Activated naive CD4-positive, alpha-beta T cell treated with anti-CD3 and anti-CD28 coated beads, Interleukin-2, amount 10 ng/mL, durations not matched to agents 5 hours and 36 hours (primary cell): Measurements from ENCODE around the gene TBK1. TPM values are rescaled to one million over a fixed set of nuclear protein-coding genes. Genes with fewer than 3 reads are reported as not detected.

ENCODE experiments used
- total RNA-seq, 2 experiments: library from RNA; stranded (reverse); gene quantifications; one replicate each; pipeline ENCODE4 v1.2.3, GENCODE V29; 2021

Gene TBK1
- 10 to 100 TPM; 20.3 to 22.9 TPM for total RNA-seq

DNA sequence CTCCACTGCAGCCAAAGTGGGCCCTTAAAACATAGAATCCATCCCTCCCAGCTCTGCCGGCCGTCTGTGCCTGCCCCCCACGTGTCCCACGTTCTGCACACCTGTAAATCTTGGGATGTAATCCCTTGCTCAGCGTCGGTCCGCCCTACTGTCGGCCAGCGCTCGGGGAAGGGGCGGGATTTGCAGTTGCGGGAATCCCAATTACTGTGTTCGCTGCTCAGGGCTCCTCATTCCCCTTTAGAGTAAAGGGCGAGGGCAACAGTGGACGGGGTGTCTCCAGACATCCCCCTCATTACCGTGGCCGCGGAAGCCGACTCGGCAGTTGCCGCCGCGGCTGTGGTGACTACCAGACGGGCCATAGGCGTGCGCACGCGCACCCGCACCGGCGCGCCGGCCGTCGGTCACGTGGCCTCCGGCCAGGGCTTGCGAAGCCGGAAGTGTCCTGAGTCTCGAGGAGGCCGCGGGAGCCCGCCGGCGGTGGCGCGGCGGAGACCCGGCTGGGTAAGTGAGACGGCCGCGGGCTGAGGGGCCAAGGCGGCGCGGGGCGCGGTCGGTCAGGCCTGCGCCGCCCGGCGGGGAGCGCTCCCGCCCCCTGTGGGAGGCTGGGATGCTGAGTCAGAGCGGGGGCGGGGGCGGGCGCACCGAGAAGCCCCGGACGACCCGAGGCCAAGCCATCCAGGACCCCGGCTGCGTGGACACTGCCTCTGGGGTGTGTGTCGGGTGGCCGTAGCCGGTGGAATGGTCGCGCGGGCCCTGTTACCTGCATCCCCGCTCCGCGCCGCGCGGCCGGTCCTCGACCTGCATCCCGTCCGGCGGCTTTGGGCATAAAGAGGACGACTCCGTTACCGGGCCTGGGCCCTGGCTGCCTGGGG, at the start of gene TBK1:
TBK1 (plus strand) TSS at position 434 of the 872 bp plus-strand sequence. CDS start 3,751 bp downstream, outside the sequence.

DNA sequence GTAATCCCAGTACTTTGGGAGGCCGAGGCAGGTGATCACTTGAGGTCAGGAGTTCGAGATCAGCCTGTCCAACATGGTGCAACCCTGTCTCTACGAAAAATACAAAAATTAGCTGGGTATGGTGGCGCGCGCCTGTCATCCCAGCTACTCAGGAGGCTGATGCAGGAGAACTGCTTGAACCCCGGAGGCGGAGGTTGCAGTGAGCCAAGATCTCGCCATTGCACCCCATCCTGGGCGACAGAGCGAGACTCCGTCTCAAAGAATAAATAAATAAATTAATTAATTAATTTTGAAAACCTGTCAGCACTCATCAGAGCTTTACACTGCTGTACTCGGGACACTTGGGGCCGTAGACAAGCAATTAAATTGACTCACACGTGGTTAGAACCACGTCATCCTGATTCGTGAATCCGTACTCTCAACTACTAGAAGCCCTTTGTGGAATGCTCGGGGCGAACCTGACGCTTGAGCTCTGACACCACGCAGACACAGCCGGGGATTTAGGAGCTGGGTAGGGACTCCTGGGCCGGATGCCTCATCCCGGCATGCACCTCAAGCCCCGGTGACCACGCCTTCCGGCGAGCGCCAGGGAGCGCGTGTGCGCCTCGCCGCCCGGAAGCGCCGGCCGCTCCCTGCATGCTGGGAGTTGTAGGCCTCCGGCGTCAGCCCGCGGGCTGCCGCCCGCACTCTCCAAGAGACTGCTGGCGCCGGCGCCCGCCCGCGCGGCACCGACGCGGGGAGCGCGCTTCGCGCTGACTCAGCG, 48.0 kb upstream of the TBK1 start, which contains the start of gene XPOT:
XPOT (plus strand) TSS at position 686 of the 763 bp plus-strand sequence. CDS start 5,644 bp downstream, outside the sequence.

Other genes starting within 250 kb of the TBK1 start
- 10 to 100 TPM in 1 of 2 experiments, 1 to 10 TPM in 1; 8.0 to 11.3 TPM for gene KICS2, start 229.8 kb upstream of the TBK1 start, total RNA-seq
- under 1 TPM in 1 of 2 experiments, not detected in 1; 0.13 TPM for gene C12orf56, start 61.4 kb upstream of the TBK1 start, total RNA-seq
- gene XPOT, start 47.7 kb upstream of the TBK1 start, total RNA-seq: 100 to 1,000 TPM in 1 of 2 experiments, 10 to 100 TPM in 1; 98.7 to 102 TPM
- 100 to 1,000 TPM; 108 to 114 TPM for gene RASSF3, start 158.4 kb downstream of the TBK1 start, total RNA-seq